HepG2 (cell line): ENCODE data around the gene BIRC6. TPM values are rescaled to one million over a fixed set of nuclear protein-coding genes. Genes with fewer than 3 reads are reported as not detected.

Experiments
- ATAC-seq: fragments of 200-7000 bp; cut with Tn5 transposase; 3 replicates; pipeline ENCODE4 v1.9.1; 2020; ENCODE audit warnings: mild to moderate bottlenecking, moderate library complexity
- BruUV-seq: library from RNA; stranded (reverse); fragments of 400-500 nt; replicated peaks from 2 replicates; lab custom pipeline; 2021; lab: Mats Ljungman, UMichigan
- CTCF ChIA-PET: fragments of 300-600 bp; formaldehyde crosslinking; extraction: SDS; loops from one replicate; lab custom pipeline; 2021; ENCODE audit warnings: low total read pairs, inconsistent platforms, low intra/inter-chr PET ratio; lab: Yijun Ruan, JAX
- POLR2A ChIA-PET: fragments of 350-600 bp; sonication (Branson Sonifier 250); formaldehyde crosslinking; loops from one replicate; lab custom pipeline; 2020; ENCODE audit warnings: antibody characterized with exemption, inconsistent platforms; lab: Yijun Ruan, JAX
- DNase-seq: peaks from one replicate; pipeline ENCODE4 v3.0.0-alpha.2; 2015; ENCODE audit warnings: low spot score
- FAIRE-seq: peaks from 3 replicates; lab custom pipeline; 2011; peaks lifted over from hg19 to GRCh38; lab: Jason Lieb, UNC
- H2AFZ ChIP-seq: one replicate; pipeline ENCODE4 v1.6.1; 2011; ENCODE audit warnings: low read length, inconsistent platforms
- H3K27ac ChIP-seq: fragments of 300-600 bp; 3 replicates; pipeline ENCODE4 v1.8.0; 2011; ENCODE audit warnings: mixed run types, mild to moderate bottlenecking, mixed read lengths, low read length, inconsistent platforms; ENCODE audit not compliant: insufficient read depth; ENCODE audit errors: extremely low read length
- H3K27me3 ChIP-seq, 2 experiments: fragments of 200-600 bp in 1 of 2; 2 replicates in 1 of 2; 3 replicates in 1 of 2; pipeline versions ENCODE4 v1.6.0 to v1.8.0; 2011; ENCODE audit warnings: low read length in 2 of 2, mild to moderate bottlenecking in 2 of 2, moderate library complexity in 2 of 2, inconsistent platforms in 1 of 2; ENCODE audit not compliant: insufficient read depth in 2 of 2, control insufficient read depth in 1 of 2
- H3K36me3 ChIP-seq, 2 experiments: fragments of 200-600 bp in 1 of 2; replicated peaks in 1 of 2; 2 replicates in 1 of 2; 3 replicates in 1 of 2; pipeline versions ENCODE4 v1.5.1 to v1.8.0; 2011; ENCODE audit warnings: low read length in 2 of 2, inconsistent platforms in 1 of 2; ENCODE audit not compliant: insufficient read depth in 2 of 2, control insufficient read depth in 1 of 2
- H3K4me1 ChIP-seq: 2 replicates; pipeline ENCODE4 v1.5.1; 2012; ENCODE audit warnings: low read length, inconsistent platforms; ENCODE audit not compliant: insufficient read depth
- H3K4me2 ChIP-seq: 2 replicates; pipeline ENCODE4 v1.6.0; 2011; ENCODE audit warnings: low read depth, low read length, inconsistent platforms
- H3K4me3 ChIP-seq, 3 experiments: fragments of 200-600 bp in 1 of 3; sonication (generic), shearing (Covaris generic) in 1 of 3; replicated peaks in 1 of 3; 2 replicates each; pipeline ENCODE4 v1.5.1; 2011 to 2016; ENCODE audit warnings: low read length in 3 of 3, inconsistent platforms in 2 of 3, low read depth in 2 of 3, mild to moderate bottlenecking in 2 of 3, control low read depth in 1 of 3, mixed read lengths in 1 of 3; ENCODE audit not compliant: insufficient read depth in 1 of 3
- H3K79me2 ChIP-seq: one replicate; pipeline ENCODE4 v1.6.1; 2011; ENCODE audit warnings: low read length, inconsistent platforms; ENCODE audit not compliant: insufficient read depth
- H3K9ac ChIP-seq: 2 replicates; pipeline ENCODE4 v1.6.0; 2011; ENCODE audit warnings: mild to moderate bottlenecking, low read depth, low read length, inconsistent platforms; ENCODE audit not compliant: insufficient read depth
- H3K9me3 ChIP-seq: 2 replicates; pipeline ENCODE4 v1.5.1; 2012; ENCODE audit warnings: mild to moderate bottlenecking, low read length
- H4K20me1 ChIP-seq: 2 replicates; pipeline ENCODE4 v1.6.0; 2011; ENCODE audit warnings: inconsistent platforms, mild to moderate bottlenecking, low read length, moderate library complexity; ENCODE audit not compliant: insufficient read depth
- HNRNPUL1 ChIP-seq: fragments of 200-400 bp; formaldehyde crosslinking; IDR thresholded peaks from 2 replicates; pipeline ENCODE4 v1.6.1; 2017; ENCODE audit warnings: low read depth, mild to moderate bottlenecking, low read length, moderate library complexity
- KMT2B ChIP-seq: IDR thresholded peaks from 2 replicates; pipeline ENCODE4 v1.6.1; 2016; ENCODE audit warnings: missing genetic modification reagents, missing compliant biosample characterization
- MAFG ChIP-seq: sonication (generic); formaldehyde crosslinking; IDR thresholded peaks from 2 replicates; pipeline ENCODE4 v1.5.1; 2020; ENCODE audit warnings: mild to moderate bottlenecking, missing genetic modification reagents
- NFYB ChIP-seq: sonication (generic); formaldehyde crosslinking; IDR thresholded peaks from 2 replicates; pipeline ENCODE4 v1.4.0; 2020; ENCODE audit warnings: missing genetic modification reagents
- NR1H2 ChIP-seq: sonication (generic); formaldehyde crosslinking; IDR thresholded peaks from 2 replicates; pipeline ENCODE4 v1.8.1; 2022; ENCODE audit warnings: low read depth, missing genetic modification reagents, borderline replicate concordance
- PITX1 ChIP-seq: sonication (generic); formaldehyde crosslinking; IDR thresholded peaks from 2 replicates; pipeline ENCODE4 v1.5.1; 2020; ENCODE audit warnings: mild to moderate bottlenecking, missing genetic modification reagents
- SMC3 ChIP-seq: IDR thresholded peaks from 2 replicates; pipeline ENCODE4 v1.6.1; 2011; ENCODE audit warnings: low read length, improper control_type of control experiment
- TBX2 ChIP-seq: sonication (generic); formaldehyde crosslinking; IDR thresholded peaks from 2 replicates; pipeline ENCODE4 v1.5.0; 2020; ENCODE audit warnings: missing genetic modification reagents, mild to moderate bottlenecking, borderline replicate concordance
- XBP1 ChIP-seq: sonication (generic); formaldehyde crosslinking; IDR thresholded peaks from 2 replicates; pipeline ENCODE4 v1.5.0; 2020; ENCODE audit warnings: missing genetic modification reagents
- ZBTB20 ChIP-seq: sonication (generic); formaldehyde crosslinking; IDR thresholded peaks from 2 replicates; pipeline ENCODE4 v1.8.1; 2023; ENCODE audit warnings: missing genetic modification reagents, low read depth, mild to moderate bottlenecking, borderline replicate concordance
- ZBTB8A ChIP-seq: sonication (generic); formaldehyde crosslinking; IDR thresholded peaks from 2 replicates; pipeline ENCODE4 v1.4.0; 2020; ENCODE audit warnings: mild to moderate bottlenecking, low read depth, missing genetic modification reagents, borderline replicate concordance
- ZNF446 ChIP-seq: sonication (generic); formaldehyde crosslinking; IDR thresholded peaks from 2 replicates; pipeline ENCODE4 v1.5.0; 2020; ENCODE audit warnings: mild to moderate bottlenecking, missing genetic modification reagents
- ZNF484 ChIP-seq: sonication (generic); formaldehyde crosslinking; IDR thresholded peaks from 2 replicates; pipeline ENCODE4 v1.5.1; 2020; ENCODE audit warnings: mild to moderate bottlenecking, low read depth, missing genetic modification reagents, borderline replicate concordance
- WGBS: methylation state at CpG from one replicate; pipeline ENCODE4 v1.1.6; 2017; ENCODE audit warnings: low lambda C conversion rate; 5-methylcytosine and 5-hydroxymethylcytosine counted together
- in situ Hi-C: cut with HindIII; loops from 2 replicates; pipeline ENCODE4 v1.10.0; 2017; ENCODE audit warnings: low pct_unique_long_range_greater_than_20kb; ENCODE audit not compliant: extremely low pct_ligation_motif_present
- intact Hi-C: fragments of 100-400 bp; cut with micrococcal nuclease; formaldehyde crosslinking; loops from one replicate; pipeline ENCODE4 v1.10.0; 2022; ENCODE audit not compliant: unreplicated experiment
- polyA plus RNA-seq, 8 experiments: library from polyadenylated mRNA; depleted of rRNA in 3 of 8; stranded (reverse) in 7 of 8; unstranded in 1 of 8; fragments of >200 nt; fragmentation: Illumina TruSeq in 4 of 8; extraction: Trizol in 4 of 8; gene quantifications; 2 replicates each; pipeline versions ENCODE4 v1.2.1 to v1.2.3, GENCODE V29; 2011 to 2016; ENCODE audit warnings: low read depth in 4 of 8, missing spikeins in 1 of 8, mixed read lengths in 1 of 8; ENCODE audit not compliant: insufficient read depth in 1 of 8
- total RNA-seq, 5 experiments: library from RNA; depleted of rRNA; stranded (reverse); fragments of >200 nt; fragmentation: Illumina TruSeq; extraction: Trizol; gene quantifications; 2 replicates each; pipeline ENCODE4 v1.2.3, GENCODE V29; 2016; ENCODE audit warnings: low read depth in 1 of 5

Gene BIRC6
- total and polyA plus RNA-seq, 2 of the 13 experiments (the other 11 are each of a cell fraction or from before 2014, with no cell fraction given), result 65.6 to 120 TPM

DNA sequence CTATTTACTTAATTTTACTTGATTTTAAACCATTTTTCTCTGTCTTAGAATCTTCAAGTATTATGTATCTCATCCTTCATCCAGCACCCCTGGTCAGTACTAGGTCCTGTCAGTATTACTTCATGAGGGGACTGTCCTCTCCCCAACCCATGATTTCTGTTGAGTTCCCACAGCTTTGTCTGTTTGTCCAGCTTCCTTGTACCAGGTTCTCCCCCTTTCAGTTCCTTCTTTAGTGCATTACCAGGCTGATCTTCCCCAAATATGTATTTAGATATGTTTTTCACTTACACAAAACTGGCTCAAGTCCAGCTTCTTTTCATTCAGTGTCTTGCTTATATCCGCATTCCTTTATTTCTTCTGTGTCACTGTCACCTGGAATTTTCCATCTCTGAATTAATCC lies 257.3 kb downstream of the BIRC6 start:
- H3K4me1 ChIP-seq, result peaks cover 14% of the 10 kb centered on the region; the same call in 1 of the 2 replicates
- no peaks in the 10 kb centered on the region for H3K27me3 ChIP-seq
- intact Hi-C loops, result no loop called here
- H3K4me2 ChIP-seq, result no peak overlapping the region
- H3K36me3 ChIP-seq, result peaks cover 21 to 63% of the 10 kb centered on the region in 2 experiments
- no peaks in the 10 kb centered on the region for H3K79me2 ChIP-seq
- POLR2A ChIA-PET, result interaction anchor here (1.1 kb wide), 1 partner anchor 14 kb away, joined by 3 read pairs; the partner anchor contains the start of gene TTC27
- BruUV-seq, result no TSS peak
- no peaks in the 10 kb centered on the region for H3K9me3 ChIP-seq
- 97% methylated on average over 1 of the region's 1 CpG for WGBS
- no peaks in the 10 kb centered on the region for H4K20me1 ChIP-seq
- ATAC-seq, result no peak
- H3K4me3 ChIP-seq, result no peak overlapping the region
- no peak overlapping the region for H3K9ac ChIP-seq
- no peak for TF ChIP-seq PITX1 (CRISPR knock-in tag)
- no peak for TF ChIP-seq ZNF446 (CRISPR knock-in tag)
- TF ChIP-seq NR1H2 (CRISPR knock-in tag), result no peak
- no peak for TF ChIP-seq XBP1 (CRISPR knock-in tag)
- TF ChIP-seq SMC3, result no peak
- TF ChIP-seq HNRNPUL1, result no peak
- no peak for TF ChIP-seq MAFG (CRISPR knock-in tag)
- TF ChIP-seq ZBTB8A (CRISPR knock-in tag), result no peak
- TF ChIP-seq ZBTB20 (CRISPR knock-in tag), result no peak
- in situ Hi-C loops, result no loop called here
- no peak for DNase-seq
- H2AFZ ChIP-seq, result no peak overlapping the region
- CTCF ChIA-PET, result no interaction called here
- no peak overlapping the region for H3K27ac ChIP-seq
- FAIRE-seq, result no peak

- H3K27me3 ChIP-seq, result no peaks in the 10 kb centered on the region
- ChIA-PET POLR2A (no interaction called here), CTCF (no interaction called here)
- no TSS peak for BruUV-seq
- DNase-seq, result no peak
- H3K4me1 ChIP-seq, result peaks cover 6% of the 10 kb centered on the region
- no peak overlapping the region for H3K4me2 ChIP-seq
- H3K27ac ChIP-seq, result no peak overlapping the region
- no peak; the same call in 2 of the 3 replicates for ATAC-seq
- no peak overlapping the region for H2AFZ ChIP-seq
- intact Hi-C loops (no loop called here), in situ Hi-C loops (no loop called here)
- no peak overlapping the region for H3K4me3 ChIP-seq
- peaks cover 14 to 55% of the 10 kb centered on the region in 2 experiments for H3K36me3 ChIP-seq
- no peak for FAIRE-seq
- no peaks in the 10 kb centered on the region for H4K20me1 ChIP-seq
- 96% methylated on average over 5 of the region's 5 CpGs for WGBS
- H3K79me2 ChIP-seq, result no peaks in the 10 kb centered on the region
- no peak for TF ChIP-seq ZNF484
- no peak for TF ChIP-seq KMT2B (CRISPR knock-in tag)
- no peak for TF ChIP-seq TBX2 (CRISPR knock-in tag)
- no peak for TF ChIP-seq NFYB (CRISPR knock-in tag)
- H3K9me3 ChIP-seq, result no peaks in the 10 kb centered on the region
- no peak overlapping the region for H3K9ac ChIP-seq
Observed at GRCh38 chr2:32617599-32618189, 260.9 kb downstream of the BIRC6 start.
